Right atrium auricular region (tissue), 2 donors: ENCODE measurements around the gene C12orf76. TPM values are rescaled to one million over a fixed set of nuclear protein-coding genes. Genes with fewer than 3 reads are reported as not detected.

ENCODE experiments used
- DNase-seq: peaks from one replicate; pipeline ENCODE4 v3.0.0-alpha.2; 2019; ENCODE audit warnings: low spot score
- H3K27ac ChIP-seq, 2 donors: fragments of 200-600 bp; sonication (generic); 1 replicate in 1 of 2; 2 replicates in 1 of 2; pipeline ENCODE4 v1.5.1; 2016 to 2019
- H3K27me3 ChIP-seq, 2 donors: fragments of 200-600 bp; sonication (generic); one replicate each; pipeline versions ENCODE4 v1.5.1 to v1.6.0; 2017 to 2019
- H3K36me3 ChIP-seq: fragments of 200-600 bp; sonication (generic); one replicate; pipeline ENCODE4 v1.5.1; 2016
- H3K4me1 ChIP-seq, 2 donors: fragments of 200-600 bp; sonication (generic); one replicate each; pipeline versions ENCODE4 v1.5.1 to v1.6.0; 2017 to 2019
- H3K4me3 ChIP-seq, 2 donors: fragments of 200-600 bp; sonication (generic); 1 replicate in 1 of 2; 2 replicates in 1 of 2; pipeline ENCODE4 v1.5.1; 2017 to 2019; ENCODE audit warnings: mild to moderate bottlenecking in 1 of 2, moderate library complexity in 1 of 2
- H3K9me3 ChIP-seq, 2 donors: fragments of 200-600 bp; sonication (generic); one replicate each; pipeline ENCODE4 v1.5.1; 2019
- CTCF ChIP-seq, 2 donors: fragments of 200-600 bp; sonication (generic); IDR thresholded peaks; one replicate each; pipeline ENCODE4 v1.5.1; 2019; ENCODE audit warnings: antibody characterized with exemption in 2 of 2
- total RNA-seq, 2 donors: library from RNA; depleted of rRNA; stranded (reverse); fragments of >200 nt; gene quantifications; one replicate each; pipeline ENCODE4 v1.1.0, GENCODE V29; 2016

C12orf76 gene
- total RNA-seq, 2 donors from 2014 or later, result 8.6 to 9.0 TPM

- Histone ChIP-seq H3K4me3 (no peak overlapping the region), H3K9me3 (no peaks in the 10 kb centered on the region), H3K27ac (no peak overlapping the region), H3K36me3 (peaks cover 63% of the 10 kb centered on the region), H3K4me1 (peaks cover 0 to 9% of the 10 kb centered on the region in 2 donors), H3K27me3 (no peaks in the 10 kb centered on the region)
- TF ChIP-seq CTCF (IDR thresholded peaks at IDR 0.05), result no peak
- no peak for DNase-seq
These were observed 19.0 kb downstream of the C12orf76 start for GRCh38 chr12:110029290-110029815.

GRCh38 chr12:110028323-110028722 is 20.0 kb downstream of the C12orf76 start:
- no peaks in the 10 kb centered on the region for H3K9me3 ChIP-seq
- peaks cover 0 to 20% of the 10 kb centered on the region in 2 donors for H3K4me1 ChIP-seq
- peaks cover 53% of the 10 kb centered on the region for H3K36me3 ChIP-seq
- no peak overlapping the region for H3K27ac ChIP-seq
- no peaks in the 10 kb centered on the region for H3K27me3 ChIP-seq
- no peak overlapping the region for H3K4me3 ChIP-seq
- no peak for DNase-seq
- no peak for TF ChIP-seq CTCF (IDR thresholded peaks at IDR 0.05)

- H3K36me3 ChIP-seq, result peaks cover 43% of the 10 kb centered on the region
These were observed 24.3 kb downstream of the C12orf76 start for GRCh38 chr12:110024051-110024450.

GRCh38 chr12:110023059-110023980 is 25.0 kb downstream of the C12orf76 start:
- DNase-seq, result no peak
- Histone ChIP-seq H3K27ac (peak overlapping the region; percentile 18 to 54), H3K4me3 (no peak overlapping the region), H3K36me3 (peaks cover 43% of the 10 kb centered on the region), H3K4me1 (peaks cover 0 to 29% of the 10 kb centered on the region in 2 donors), H3K9me3 (no peaks in the 10 kb centered on the region), H3K27me3 (no peaks in the 10 kb centered on the region)
- no peak for TF ChIP-seq CTCF (IDR thresholded peaks at IDR 0.05)

More at GRCh38 chr12:110024051-110024450, 24.3 kb downstream of the C12orf76 start:
- no peak for DNase-seq
- H3K9me3 ChIP-seq, result no peaks in the 10 kb centered on the region
- peak overlapping the region; percentile 46 to 54 for H3K27ac ChIP-seq
- TF ChIP-seq CTCF (IDR thresholded peaks at IDR 0.05), result no peak
- H3K4me1 ChIP-seq, result peaks cover 0 to 29% of the 10 kb centered on the region in 2 donors
- no peaks in the 10 kb centered on the region for H3K27me3 ChIP-seq
- no peak overlapping the region for H3K4me3 ChIP-seq

GRCh38 chr12:110020956-110021355 is 27.4 kb downstream of the C12orf76 start:
- Histone ChIP-seq H3K4me3 (no peak overlapping the region), H3K27ac (no peak overlapping the region), H3K4me1 (peaks cover 0 to 29% of the 10 kb centered on the region in 2 donors), H3K36me3 (peaks cover 49% of the 10 kb centered on the region), H3K27me3 (no peaks in the 10 kb centered on the region), H3K9me3 (no peaks in the 10 kb centered on the region)
- no peak for TF ChIP-seq CTCF (IDR thresholded peaks at IDR 0.05)
- no peak for DNase-seq
